OCI-LY7 (cell line): Measurements from ENCODE around the gene CATSPERD. TPM values are rescaled to one million over a fixed set of nuclear protein-coding genes. Genes with fewer than 3 reads are reported as not detected.

Experiments
- BruUV-seq: library from RNA; stranded (reverse); fragments of 400-500 nt; replicated peaks from 2 replicates; lab custom pipeline; 2021; lab: Mats Ljungman, UMichigan
- CTCF ChIA-PET: fragments of 300-600 bp; sonication (Branson Sonifier 250); formaldehyde crosslinking; loops from one replicate; lab custom pipeline; 2022; ENCODE audit warnings: antibody characterized with exemption; ENCODE audit not compliant: unreplicated experiment; lab: Charles Lee
- POLR2A ChIA-PET: fragments of 300-600 bp; sonication (Branson Sonifier 250); formaldehyde crosslinking; loops from one replicate; lab custom pipeline; 2022; ENCODE audit warnings: antibody characterized with exemption; lab: Charles Lee
- DNase-seq: peaks from one replicate; pipeline ENCODE4 v3.0.0-alpha.2; 2015; ENCODE audit warnings: low spot score
- H2AFZ ChIP-seq: fragments of 200-600 bp; sonication (generic), shearing (Covaris generic); 2 replicates; pipeline ENCODE4 v1.6.1; 2014; ENCODE audit warnings: mild to moderate bottlenecking, antibody characterized with exemption, low read length, moderate library complexity
- H3K27ac ChIP-seq: fragments of 200-600 bp; sonication (generic); 2 replicates; pipeline ENCODE4 v1.5.1; 2014; ENCODE audit warnings: mixed run types, low read depth, mild to moderate bottlenecking, moderate library complexity, low read length, inconsistent platforms; ENCODE audit not compliant: poor library complexity, severe bottlenecking
- H3K36me3 ChIP-seq: fragments of 200-600 bp; sonication (generic); 2 replicates; pipeline ENCODE4 v1.6.1; 2014; ENCODE audit warnings: mild to moderate bottlenecking, antibody characterized with exemption, low read length, moderate library complexity, mixed read lengths; ENCODE audit not compliant: insufficient read depth
- H3K4me1 ChIP-seq: fragments of 200-600 bp; sonication (generic); 2 replicates; pipeline ENCODE4 v1.5.1; 2014; ENCODE audit warnings: mild to moderate bottlenecking, low read length; ENCODE audit not compliant: insufficient read depth, poor library complexity, severe bottlenecking
- H3K4me2 ChIP-seq: fragments of 200-600 bp; sonication (generic); 2 replicates; pipeline ENCODE4 v1.6.1; 2014; ENCODE audit warnings: mild to moderate bottlenecking, low read length
- H3K4me3 ChIP-seq: fragments of 200-600 bp; sonication (generic); 2 replicates; pipeline ENCODE4 v1.5.1; 2014; ENCODE audit warnings: mild to moderate bottlenecking, low read depth, low read length; ENCODE audit not compliant: poor library complexity, severe bottlenecking
- H3K79me2 ChIP-seq: fragments of 200-600 bp; sonication (generic); 2 replicates; pipeline ENCODE4 v1.6.1; 2016; ENCODE audit warnings: low read depth, mild to moderate bottlenecking, low read length, moderate library complexity, mixed read lengths; ENCODE audit not compliant: insufficient read depth
- H3K9me2 ChIP-seq: fragments of 200-600 bp; sonication (generic); 2 replicates; pipeline ENCODE4 v1.6.1; 2016; ENCODE audit warnings: mild to moderate bottlenecking, low read length, mixed read lengths; ENCODE audit not compliant: insufficient read depth
- H3K9me3 ChIP-seq: fragments of 200-600 bp; sonication (generic); 2 replicates; pipeline ENCODE4 v1.6.1; 2014; ENCODE audit warnings: mild to moderate bottlenecking, mixed run types, low read length, mixed read lengths
- H4K20me1 ChIP-seq: fragments of 200-600 bp; sonication (generic); 2 replicates; pipeline ENCODE4 v1.6.1; 2014; ENCODE audit warnings: mild to moderate bottlenecking, antibody characterized with exemption, low read length, moderate library complexity, mixed read lengths; ENCODE audit not compliant: insufficient read depth
- CTCF ChIP-seq: fragments of 200-600 bp; sonication (generic); conservative IDR thresholded peaks from 2 replicates; pipeline ENCODE4 v1.5.1; 2014; ENCODE audit warnings: mild to moderate bottlenecking, antibody characterized with exemption, low read length, moderate library complexity, mixed read lengths
- EZH2phosphoT487 ChIP-seq: fragments of 200-600 bp; sonication (generic); IDR thresholded peaks from 2 replicates; pipeline ENCODE4 v1.6.1; 2018; ENCODE audit warnings: low read depth, borderline replicate concordance, mild to moderate bottlenecking, mixed run types, antibody characterized with exemption, low read length, moderate library complexity, mixed read lengths
- intact Hi-C: fragments of 100-400 bp; cut with micrococcal nuclease; formaldehyde crosslinking; loops from one replicate; pipeline ENCODE4 v1.10.0; 2022; ENCODE audit not compliant: unreplicated experiment
- total RNA-seq, 2 experiments: library from RNA; depleted of rRNA in 1 of 2; stranded (reverse); fragments of >200 nt in 1 of 2; shearing (Covaris generic) in 1 of 2; gene quantifications; 2 replicates each; pipeline ENCODE4 v1.2.3, GENCODE V29; 2014 to 2022

Gene CATSPERD
- total RNA-seq, 2 experiments from 2014 or later, result not detected

DNA sequence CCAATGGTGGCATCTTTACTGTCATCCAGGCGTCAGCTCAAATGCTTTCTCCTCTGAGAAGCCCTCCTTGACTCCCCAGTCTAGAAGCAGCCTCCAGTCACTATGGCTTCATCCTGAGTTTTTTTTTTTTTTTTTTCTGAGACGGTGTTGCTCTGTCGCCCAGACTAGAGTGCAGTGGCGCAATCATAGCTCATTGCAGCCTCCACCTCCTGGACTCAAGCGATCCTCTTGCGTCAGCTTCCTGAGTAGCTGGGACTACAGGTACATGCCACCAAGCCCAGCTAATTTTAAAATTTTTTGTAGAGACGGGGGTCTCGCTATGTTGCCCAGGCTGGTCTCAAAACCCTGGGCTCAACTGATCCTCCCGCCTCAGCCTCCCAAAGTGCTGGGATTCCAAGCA, 88.6 kb downstream of the CATSPERD start:
- Histone ChIP-seq H3K36me3 (no peaks in the 10 kb centered on the region), H3K9me2 (no peaks in the 10 kb centered on the region), H3K27ac (no peak overlapping the region), H3K79me2 (no peaks in the 10 kb centered on the region), H3K4me1 (peaks cover 12% of the 10 kb centered on the region), H3K9me3 (no peaks in the 10 kb centered on the region), H3K4me3 (no peak overlapping the region), H4K20me1 (no peaks in the 10 kb centered on the region), H2AFZ (no peak overlapping the region), H3K4me2 (no peak overlapping the region)
- intact Hi-C loops, result no loop called here
- no peak for DNase-seq
- ChIA-PET POLR2A (interaction anchor here (0.8 kb wide), 1 partner anchor 92 kb away, joined by 3 read pairs; no protein-coding TSS in a partner anchor), CTCF (no interaction called here)
- TF ChIP-seq CTCF (no peak), EZH2phosphoT487 (no peak)
- BruUV-seq, result no TSS peak

GRCh38 chr19:5809469-5809868, 89.0 kb downstream of the CATSPERD start:
- no peaks in the 10 kb centered on the region for H3K9me2 ChIP-seq
- H3K4me1 ChIP-seq, result peaks cover 8% of the 10 kb centered on the region
- no peaks in the 10 kb centered on the region for H3K9me3 ChIP-seq
- no peak overlapping the region for H3K4me2 ChIP-seq
- BruUV-seq, result no TSS peak
- no peaks in the 10 kb centered on the region for H4K20me1 ChIP-seq
- no peaks in the 10 kb centered on the region for H3K79me2 ChIP-seq
- TF ChIP-seq EZH2phosphoT487 (no peak), CTCF (no peak)
- H3K36me3 ChIP-seq, result no peaks in the 10 kb centered on the region
- ChIA-PET CTCF (no interaction called here), POLR2A (interaction anchor here (0.7 to 0.8 kb wide), 2 partner anchors 93 to 226 kb away, joined by 3 read pairs; no protein-coding TSS in a partner anchor)
- no peak overlapping the region for H3K4me3 ChIP-seq
- DNase-seq, result no peak
- H3K27ac ChIP-seq, result no peak overlapping the region
- H2AFZ ChIP-seq, result no peak overlapping the region
- intact Hi-C loops, result no loop called here

DNA sequence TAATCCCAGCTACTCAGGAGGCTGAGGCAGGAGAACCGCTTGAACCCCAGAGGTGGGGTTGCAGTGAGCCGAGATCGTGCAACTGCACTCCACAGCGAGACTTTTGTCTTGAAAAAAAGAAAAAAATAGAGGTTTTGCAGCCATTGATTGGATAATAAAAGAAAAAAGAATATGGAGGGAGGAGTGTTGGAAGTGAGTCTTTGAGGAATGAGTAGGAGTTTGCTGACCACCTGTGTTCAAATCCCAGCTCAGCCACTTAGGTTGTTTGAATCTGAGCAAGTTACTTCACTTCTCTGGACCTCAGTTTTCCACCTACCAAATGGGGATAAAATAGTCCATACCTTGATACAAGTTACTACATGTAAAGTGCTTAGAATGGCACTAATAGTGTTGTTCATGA, 90.7 kb downstream of the CATSPERD start:
- Histone ChIP-seq H3K79me2 (no peaks in the 10 kb centered on the region), H3K9me2 (no peaks in the 10 kb centered on the region), H3K9me3 (no peaks in the 10 kb centered on the region), H2AFZ (no peak overlapping the region), H4K20me1 (no peaks in the 10 kb centered on the region), H3K36me3 (no peaks in the 10 kb centered on the region), H3K27ac (no peak overlapping the region), H3K4me3 (no peak overlapping the region), H3K4me1 (no peaks in the 10 kb centered on the region), H3K4me2 (no peak overlapping the region)
- no TSS peak for BruUV-seq
- intact Hi-C loops, result no loop called here
- no peak for DNase-seq
- CTCF ChIA-PET, result no interaction called here
- POLR2A ChIA-PET, result no interaction called here
- TF ChIP-seq EZH2phosphoT487 (no peak), CTCF (no peak)
